ENCODE results near the gene RIC1.
A peak's percentile ranks its signal among the peaks of the same experiment; 100 is the strongest.

The RIC1 gene

DNA sequence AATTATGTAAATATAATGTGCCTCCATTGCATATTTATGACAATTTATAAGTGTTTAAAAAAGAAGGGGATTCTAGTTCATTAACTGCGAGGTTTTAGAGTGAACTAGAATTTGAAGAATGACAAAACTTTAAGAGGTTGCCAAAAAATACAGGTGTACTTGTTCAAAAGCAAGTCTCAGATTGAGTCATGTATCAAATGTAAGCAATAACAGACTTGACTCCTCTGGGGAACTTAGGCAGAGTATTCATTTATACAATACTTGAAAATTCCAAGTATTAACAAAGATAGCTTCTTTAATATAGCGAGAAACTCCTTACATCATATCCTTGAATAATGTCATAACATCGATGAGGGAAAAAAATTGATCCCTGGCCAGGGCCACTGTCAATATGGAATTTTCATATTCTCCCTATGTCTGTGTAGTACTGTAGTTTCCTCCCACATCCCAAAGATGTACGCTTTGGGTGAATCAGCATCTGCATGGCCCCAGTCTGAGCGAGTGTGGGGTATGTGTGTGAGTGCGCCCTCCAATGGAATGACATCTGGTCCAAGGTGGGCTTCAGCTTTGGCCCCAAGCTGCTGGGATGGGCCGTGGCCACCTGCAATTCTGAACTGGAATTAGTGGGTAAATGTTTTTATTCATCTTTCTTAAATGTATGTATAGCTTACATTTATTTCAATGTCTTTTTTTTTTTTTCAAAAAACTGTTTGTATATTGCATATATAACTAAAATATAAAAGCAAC, 70.1 kb downstream of the RIC1 start:
- Histone ChIP-seq H3K36me3 (ENCODE audit: insufficient read depth, low read length) (peaks cover 84% of the 10 kb centered on the region), H3K4me2 (ENCODE audit: low read length) (no peak overlapping the region), H3K27ac (ENCODE audit: low read depth, low read length, poor library complexity, severe bottlenecking) (no peak overlapping the region), H3K9me2 (ENCODE audit: low read depth, low read length) (no peaks in the 10 kb centered on the region), H3K4me3 (ENCODE audit: low read depth, low read length, poor library complexity, severe bottlenecking) (no peak overlapping the region), H3K27me3 (ENCODE audit: insufficient read depth, low read length) (no peaks in the 10 kb centered on the region), H2AFZ (ENCODE audit: low read length) (no peak overlapping the region), H3K9me3 (ENCODE audit: low read length) (peaks cover 8% of the 10 kb centered on the region; the same call in 1 of the 2 replicates), H4K20me1 (ENCODE audit: insufficient read depth, low read length) (no peaks in the 10 kb centered on the region), H3K9ac (ENCODE audit: low read length) (no peak overlapping the region), H3K4me1 (ENCODE audit: insufficient read depth, low read length, severe bottlenecking) (no peaks in the 10 kb centered on the region), H3F3A (ENCODE audit: insufficient read depth, low read length) (no peaks in the 10 kb centered on the region), H3K79me2 (ENCODE audit: insufficient read depth, low read length) (peaks cover 40% of the 10 kb centered on the region)
- no peak for TF ChIP-seq EZH2 (IDR thresholded peaks at IDR 0.05; ENCODE audit: borderline replicate concordance, low read length)
- TF ChIP-seq, protein P1, sequence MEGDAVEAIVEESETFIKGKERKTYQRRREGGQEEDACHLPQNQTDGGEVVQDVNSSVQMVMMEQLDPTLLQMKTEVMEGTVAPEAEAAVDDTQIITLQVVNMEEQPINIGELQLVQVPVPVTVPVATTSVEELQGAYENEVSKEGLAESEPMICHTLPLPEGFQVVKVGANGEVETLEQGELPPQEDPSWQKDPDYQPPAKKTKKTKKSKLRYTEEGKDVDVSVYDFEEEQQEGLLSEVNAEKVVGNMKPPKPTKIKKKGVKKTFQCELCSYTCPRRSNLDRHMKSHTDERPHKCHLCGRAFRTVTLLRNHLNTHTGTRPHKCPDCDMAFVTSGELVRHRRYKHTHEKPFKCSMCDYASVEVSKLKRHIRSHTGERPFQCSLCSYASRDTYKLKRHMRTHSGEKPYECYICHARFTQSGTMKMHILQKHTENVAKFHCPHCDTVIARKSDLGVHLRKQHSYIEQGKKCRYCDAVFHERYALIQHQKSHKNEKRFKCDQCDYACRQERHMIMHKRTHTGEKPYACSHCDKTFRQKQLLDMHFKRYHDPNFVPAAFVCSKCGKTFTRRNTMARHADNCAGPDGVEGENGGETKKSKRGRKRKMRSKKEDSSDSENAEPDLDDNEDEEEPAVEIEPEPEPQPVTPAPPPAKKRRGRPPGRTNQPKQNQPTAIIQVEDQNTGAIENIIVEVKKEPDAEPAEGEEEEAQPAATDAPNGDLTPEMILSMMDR (IDR thresholded peaks at IDR 0.05; ENCODE audit: low read length) = 0 out of 2 replicates have a peak, but pooled peaks have one; percentile 10

DNA sequence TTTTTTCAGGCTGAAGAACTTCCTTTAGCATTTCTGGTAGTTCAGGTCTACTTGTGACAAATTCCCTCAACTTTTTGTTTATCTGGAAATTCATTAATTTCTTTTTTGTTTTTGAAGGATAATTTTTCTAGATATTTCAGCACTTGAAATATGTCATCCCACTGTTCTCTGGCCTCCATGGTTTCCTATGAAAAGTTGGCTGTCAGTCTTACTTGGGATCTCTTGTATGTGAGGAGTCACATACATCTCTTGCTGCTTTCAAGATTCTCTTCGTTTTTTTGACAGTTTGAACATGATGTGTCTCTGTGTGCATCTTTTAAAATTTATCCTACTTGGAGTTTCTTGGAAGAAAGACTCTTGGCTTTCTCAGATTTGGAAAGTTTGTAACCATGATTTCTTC, 79.5 kb downstream of the RIC1 start:
- TF ChIP-seq EZH2 (IDR thresholded peaks at IDR 0.05; ENCODE audit: borderline replicate concordance, low read length) = no peak
- TF ChIP-seq, protein P1 (IDR thresholded peaks at IDR 0.05; ENCODE audit: low read length) = no peak
- Histone ChIP-seq H3F3A (ENCODE audit: insufficient read depth, low read length) (no peaks in the 10 kb centered on the region), H3K9me3 (ENCODE audit: low read length) (peaks cover 22% of the 10 kb centered on the region), H3K9ac (ENCODE audit: low read length) (no peak overlapping the region), H3K79me2 (ENCODE audit: insufficient read depth, low read length) (peaks cover 47% of the 10 kb centered on the region), H3K4me1 (ENCODE audit: insufficient read depth, low read length, severe bottlenecking) (no peaks in the 10 kb centered on the region), H4K20me1 (ENCODE audit: insufficient read depth, low read length) (no peaks in the 10 kb centered on the region), H2AFZ (ENCODE audit: low read length) (no peak overlapping the region), H3K4me3 (ENCODE audit: low read depth, low read length, poor library complexity, severe bottlenecking) (no peak overlapping the region), H3K27me3 (ENCODE audit: insufficient read depth, low read length) (no peaks in the 10 kb centered on the region), H3K27ac (ENCODE audit: low read depth, low read length, poor library complexity, severe bottlenecking) (no peak overlapping the region), H3K36me3 (ENCODE audit: insufficient read depth, low read length) (peaks cover 86% of the 10 kb centered on the region), H3K9me2 (ENCODE audit: low read depth, low read length) (no peaks in the 10 kb centered on the region), H3K4me2 (ENCODE audit: low read length) (no peak overlapping the region)

DNA sequence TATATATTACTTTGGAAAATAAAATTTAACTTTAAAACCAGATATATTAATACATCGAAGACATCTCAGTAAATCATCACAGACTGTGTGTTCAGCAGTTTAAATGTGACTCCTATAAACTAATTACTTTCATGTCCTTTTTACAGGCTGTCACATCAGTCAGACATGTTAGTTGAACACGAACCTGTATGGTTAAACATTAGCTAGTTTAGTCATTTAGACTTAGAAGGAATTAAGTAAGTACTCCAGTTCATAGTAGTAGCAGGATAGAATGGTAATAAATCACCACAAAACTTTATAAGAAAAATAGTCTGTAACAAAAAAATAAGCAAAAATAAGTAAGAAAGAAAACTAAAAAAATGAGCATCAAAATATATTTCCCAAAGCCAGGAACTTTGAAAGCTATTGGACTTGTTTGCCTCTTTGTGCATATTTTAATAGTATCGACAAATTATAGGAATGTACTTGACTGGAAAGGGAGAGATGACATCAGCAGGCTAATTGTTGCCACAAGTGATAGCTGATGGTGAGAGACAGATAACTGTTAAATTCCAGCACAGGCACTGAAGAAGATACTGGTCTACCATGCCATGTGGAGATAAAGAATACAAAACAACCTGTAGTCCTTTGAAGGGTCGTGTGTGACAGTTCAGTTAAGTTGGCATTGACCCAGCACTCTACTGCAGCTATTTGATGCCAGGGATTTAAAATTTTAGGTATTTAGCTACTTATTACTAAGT, 83.9 kb downstream of the RIC1 start:
- H3K9ac ChIP-seq (ENCODE audit: low read length) = no peak overlapping the region
- peaks cover 13% of the 10 kb centered on the region for H3K9me3 ChIP-seq (ENCODE audit: low read length)
- H3K9me2 ChIP-seq (ENCODE audit: low read depth, low read length) = no peaks in the 10 kb centered on the region
- no peaks in the 10 kb centered on the region for H3F3A ChIP-seq (ENCODE audit: insufficient read depth, low read length)
- no peak overlapping the region for H3K4me3 ChIP-seq (ENCODE audit: low read depth, low read length, poor library complexity, severe bottlenecking)
- H2AFZ ChIP-seq (ENCODE audit: low read length) = no peak overlapping the region
- no peaks in the 10 kb centered on the region for H4K20me1 ChIP-seq (ENCODE audit: insufficient read depth, low read length)
- peaks cover 88% of the 10 kb centered on the region for H3K36me3 ChIP-seq (ENCODE audit: insufficient read depth, low read length)
- no peak overlapping the region for H3K27ac ChIP-seq (ENCODE audit: low read depth, low read length, poor library complexity, severe bottlenecking)
- TF ChIP-seq EZH2 (IDR thresholded peaks at IDR 0.05; ENCODE audit: borderline replicate concordance, low read length) = no peak
- TF ChIP-seq, protein P1 (IDR thresholded peaks at IDR 0.05; ENCODE audit: low read length) = no peak
- H3K4me2 ChIP-seq (ENCODE audit: low read length) = no peak overlapping the region
- peaks cover 12% of the 10 kb centered on the region; the same call in 1 of the 2 replicates for H3K79me2 ChIP-seq (ENCODE audit: insufficient read depth, low read length)
- no peaks in the 10 kb centered on the region for H3K27me3 ChIP-seq (ENCODE audit: insufficient read depth, low read length)
- H3K4me1 ChIP-seq (ENCODE audit: insufficient read depth, low read length, severe bottlenecking) = no peaks in the 10 kb centered on the region
